C4-2B (cell line): ENCODE measurements around the gene AGAP1.

Experiments used
- CTCF ChIP-seq: fragments of 450-650 bp; conservative IDR thresholded peaks from 2 replicates; pipeline ENCODE4 v1.5.1; 2017; ENCODE audit warnings: mild to moderate bottlenecking
- ZFX ChIP-seq: fragments of 450-650 bp; IDR thresholded peaks from 2 replicates; pipeline ENCODE4 v1.6.1; 2017

- TF ChIP-seq CTCF, result no peak
- TF ChIP-seq ZFX, result no peak
Observed at GRCh38 chr2:235694721-235695601, 201.1 kb downstream of the AGAP1 start.
